Epithelial cell of esophagus (primary cell): ENCODE results near the gene NFE2L2.
"Not testable (repeated sequence)": the region's sequence is repeated elsewhere in the genome, so short reads cannot be mapped to it uniquely, and the experiment has no call there.

Source experiments
- DNase-seq: peaks from one replicate; pipeline ENCODE4 v3.0.0; 2010; ENCODE audit warnings: low read depth
- H3K4me3 ChIP-seq: 2 replicates; pipeline ENCODE4 v1.5.1; 2011; ENCODE audit warnings: mild to moderate bottlenecking, low read length, control low read depth
- TF ChIP-seq, protein P1 (sequence below): IDR thresholded peaks from 2 replicates; pipeline ENCODE4 v1.5.1; 2011; ENCODE audit warnings: low read depth, mild to moderate bottlenecking, low read length, control low read depth, inconsistent platforms; ENCODE audit not compliant: insufficient read depth; ENCODE audit errors: missing control alignments

Gene NFE2L2

DNA sequence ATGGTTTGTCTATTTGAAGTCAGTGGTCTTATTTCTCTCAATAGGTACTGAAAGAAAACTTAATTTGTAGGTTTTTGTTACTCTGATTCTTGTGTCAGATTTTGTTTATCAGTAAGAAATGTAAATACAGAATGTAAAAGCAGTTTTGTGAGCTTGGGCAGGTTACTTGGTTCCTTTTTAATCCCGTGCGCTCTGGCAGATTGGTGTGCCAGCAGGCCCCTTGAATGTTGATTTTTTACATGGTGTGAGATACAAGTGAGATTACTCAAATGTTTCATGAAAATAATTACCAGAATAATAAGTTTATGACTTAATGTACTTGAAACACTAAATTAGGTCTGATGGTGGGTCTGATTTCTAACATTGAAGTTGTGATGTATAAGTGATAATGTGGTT is 38.6 kb downstream of the NFE2L2 start:
- H3K4me3 ChIP-seq, result no peak overlapping the region
- TF ChIP-seq, protein P1, sequence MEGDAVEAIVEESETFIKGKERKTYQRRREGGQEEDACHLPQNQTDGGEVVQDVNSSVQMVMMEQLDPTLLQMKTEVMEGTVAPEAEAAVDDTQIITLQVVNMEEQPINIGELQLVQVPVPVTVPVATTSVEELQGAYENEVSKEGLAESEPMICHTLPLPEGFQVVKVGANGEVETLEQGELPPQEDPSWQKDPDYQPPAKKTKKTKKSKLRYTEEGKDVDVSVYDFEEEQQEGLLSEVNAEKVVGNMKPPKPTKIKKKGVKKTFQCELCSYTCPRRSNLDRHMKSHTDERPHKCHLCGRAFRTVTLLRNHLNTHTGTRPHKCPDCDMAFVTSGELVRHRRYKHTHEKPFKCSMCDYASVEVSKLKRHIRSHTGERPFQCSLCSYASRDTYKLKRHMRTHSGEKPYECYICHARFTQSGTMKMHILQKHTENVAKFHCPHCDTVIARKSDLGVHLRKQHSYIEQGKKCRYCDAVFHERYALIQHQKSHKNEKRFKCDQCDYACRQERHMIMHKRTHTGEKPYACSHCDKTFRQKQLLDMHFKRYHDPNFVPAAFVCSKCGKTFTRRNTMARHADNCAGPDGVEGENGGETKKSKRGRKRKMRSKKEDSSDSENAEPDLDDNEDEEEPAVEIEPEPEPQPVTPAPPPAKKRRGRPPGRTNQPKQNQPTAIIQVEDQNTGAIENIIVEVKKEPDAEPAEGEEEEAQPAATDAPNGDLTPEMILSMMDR, result no peak
- no peak for DNase-seq

DNA sequence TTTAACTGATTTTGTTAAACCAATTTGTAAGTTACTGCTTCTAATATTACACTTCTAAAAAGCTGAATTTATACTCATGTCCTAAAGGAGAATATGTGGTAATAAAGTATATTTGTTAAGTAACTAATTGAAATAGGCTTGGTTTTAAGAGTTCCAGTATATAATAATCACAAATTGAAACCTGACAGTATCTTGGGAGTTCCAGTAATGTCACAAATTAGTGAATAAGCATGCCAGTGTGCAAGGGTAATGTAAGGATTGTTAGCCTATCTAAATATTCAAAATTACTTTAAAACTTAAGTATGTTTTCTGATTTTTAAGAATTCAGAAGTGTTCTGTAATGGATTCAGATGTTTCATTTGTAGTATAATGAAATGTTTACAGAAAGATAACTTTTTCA is 41.1 kb downstream of the NFE2L2 start:
- DNase-seq, H3K4me3 ChIP-seq: not testable (repeated sequence)

DNA sequence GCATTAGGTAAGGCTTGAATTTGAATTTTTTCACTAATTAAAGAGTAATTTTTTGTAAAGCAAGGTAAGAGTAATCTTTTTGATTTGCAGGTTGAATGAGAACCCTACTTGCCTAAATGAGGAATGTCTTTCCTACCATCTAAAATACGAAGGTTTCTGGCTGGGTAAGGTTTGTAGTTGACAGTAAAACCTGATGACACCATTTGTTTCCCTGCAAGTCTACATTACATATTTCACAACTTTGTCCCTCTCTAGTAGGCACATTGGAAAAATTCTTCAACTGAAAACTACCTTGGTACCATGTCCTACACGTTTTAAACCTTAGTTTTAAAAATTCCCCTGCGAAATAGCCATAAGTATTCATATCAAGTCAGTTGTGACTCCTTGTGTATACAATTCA is 42.6 kb downstream of the NFE2L2 start:
- DNase-seq, result no peak
- TF ChIP-seq, protein P1, result no peak
- H3K4me3 ChIP-seq, result no peak overlapping the region

DNA sequence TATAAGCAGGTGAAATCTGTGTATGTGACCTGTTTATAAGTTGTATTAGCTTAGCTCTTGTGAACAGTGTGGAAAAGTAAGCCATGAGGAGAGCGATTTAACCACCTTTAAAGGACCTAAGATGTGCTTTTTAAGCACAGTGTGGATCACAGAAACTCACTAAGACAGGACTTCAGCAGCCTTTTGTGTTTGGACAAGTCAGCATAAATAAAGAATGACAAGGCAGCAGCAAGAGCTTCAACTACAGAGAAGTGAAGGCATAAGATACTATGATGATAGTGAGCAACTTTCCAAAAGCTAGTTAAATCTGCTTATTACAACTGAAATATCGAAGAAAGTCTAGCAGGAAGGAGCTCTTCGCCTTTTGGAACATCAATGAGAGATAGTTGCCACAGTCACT is 43.0 kb downstream of the NFE2L2 start:
- no peak for DNase-seq
- no peak overlapping the region for H3K4me3 ChIP-seq
- TF ChIP-seq, protein P1, result no peak

DNA sequence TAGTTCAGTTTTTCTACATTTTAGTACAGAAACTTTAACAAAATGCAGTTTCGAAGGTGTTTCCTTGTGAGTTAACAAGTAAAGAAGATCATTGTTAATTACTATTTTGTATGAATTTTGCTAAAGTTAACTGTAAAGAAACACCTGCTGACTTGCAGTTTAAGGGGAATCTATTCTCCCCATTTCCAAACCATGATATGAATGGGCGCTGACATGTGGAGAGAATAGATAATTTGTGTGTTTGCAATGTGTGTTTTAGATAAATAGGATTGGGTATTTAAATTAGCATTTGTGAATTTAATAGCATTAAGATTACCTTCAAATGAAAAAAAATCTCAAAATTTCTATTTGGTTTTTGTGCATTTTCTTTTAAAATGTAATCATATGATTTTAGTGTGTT is 44.7 kb downstream of the NFE2L2 start:
- DNase-seq, H3K4me3 ChIP-seq: not testable (repeated sequence)

- TF ChIP-seq, protein P1, result no peak
- no peak for DNase-seq
- no peak overlapping the region for H3K4me3 ChIP-seq
These were observed 47.2 kb downstream of the NFE2L2 start for GRCh38 chr2:177217247-177217843.

GRCh38 chr2:177212891-177213856 is 51.4 kb downstream of the NFE2L2 start:
- TF ChIP-seq, protein P1, result no peak
- H3K4me3 ChIP-seq, result peak overlapping the region; percentile 65
- peak; percentile 95 for DNase-seq
